Testis (tissue), 3 donors: ENCODE results near the gene CDC23. TPM values are rescaled to one million over a fixed set of nuclear protein-coding genes. Genes with fewer than 3 reads are reported as not detected.

Source experiments
- DNase-seq: peaks from one replicate; pipeline ENCODE4 v3.0.0-alpha.2; 2019
- H3K27ac ChIP-seq, 2 donors: fragments of 200-600 bp; sonication (generic); one replicate each; pipeline ENCODE4 v1.5.1; 2019
- H3K27me3 ChIP-seq: fragments of 200-600 bp; sonication (generic); one replicate; pipeline ENCODE4 v1.5.1; 2019
- H3K36me3 ChIP-seq: fragments of 200-600 bp; sonication (generic); one replicate; pipeline ENCODE4 v1.5.1; 2017; ENCODE audit warnings: low read depth; ENCODE audit errors: missing control alignments
- H3K4me1 ChIP-seq: fragments of 200-600 bp; sonication (generic); one replicate; pipeline ENCODE4 v1.5.1; 2019
- H3K4me3 ChIP-seq, 2 donors: fragments of 200-600 bp; sonication (generic); one replicate each; pipeline ENCODE4 v1.5.1; 2017 to 2019
- H3K9me3 ChIP-seq: fragments of 200-600 bp; sonication (generic); one replicate; pipeline ENCODE4 v1.5.1; 2017
- CTCF ChIP-seq, 3 experiments: fragments of 450-650 bp in 2 of 3; fragments of 200-600 bp in 1 of 3; sonication (generic) in 1 of 3; IDR thresholded peaks; one replicate each; pipeline ENCODE4 v1.5.1; 2016 to 2019; ENCODE audit warnings: antibody characterized with exemption in 3 of 3, mild to moderate bottlenecking in 2 of 3, moderate library complexity in 1 of 3
- POLR2A ChIP-seq: fragments of 450-650 bp; IDR thresholded peaks from one replicate; pipeline ENCODE4 v1.6.1; 2017; ENCODE audit warnings: antibody characterized with exemption, mild to moderate bottlenecking, moderate library complexity
- WGBS, 2 donors: methylation state at CpG; one replicate each; pipeline ENCODE4 v1.1.5; 2018; 5-methylcytosine and 5-hydroxymethylcytosine counted together
- intact Hi-C: fragments of 100-400 bp; cut with DNase I; formaldehyde crosslinking; loops from one replicate; pipeline ENCODE4 v1.15.1; 2023; ENCODE audit warnings: low total_unique reads
- polyA plus RNA-seq: library from polyadenylated mRNA; stranded (reverse); fragments of 350-450 nt; fragmentation: Illumina TruSeq; extraction: RNeasy Lipid Tissue Mini Kit (QIAGEN cat#74804); gene quantifications from one replicate; pipeline ENCODE4 v1.2.3, GENCODE V29; 2014; ENCODE audit warnings: low read depth, low replicate concordance; ENCODE audit not compliant: insufficient read depth
- total RNA-seq, 2 donors: library from RNA; depleted of rRNA; stranded (reverse); fragments of >200 nt; gene quantifications; one replicate each; pipeline ENCODE4 v1.2.3, GENCODE V29; 2016

Gene CDC23
- total and polyA plus RNA-seq, 3 donors from 2014 or later, result 29.5 to 31.3 (median 30.5) TPM

- peak overlapping the region in 1 of 2 donors; percentile 19 for H3K27ac ChIP-seq
- 2 to 5% methylated on average over 30 to 64 of the region's 67 CpGs for WGBS, 2 donors
- intact Hi-C loops, result no loop called here
These were observed 28.8 kb upstream of the CDC23 start for GRCh38 chr5:138241688-138242571.

GRCh38 chr5:138240650-138241385 is 27.7 kb upstream of the CDC23 start:
- 53 to 62% methylated on average over 3 of the region's 3 CpGs for WGBS, 2 donors
- no peaks in the 10 kb centered on the region for H3K36me3 ChIP-seq
- no peak overlapping the region for H3K27ac ChIP-seq
- H3K27me3 ChIP-seq, result no peaks in the 10 kb centered on the region
- no peak for TF ChIP-seq CTCF (IDR thresholded peaks at IDR 0.05)
- TF ChIP-seq POLR2A, result no peak
- no peak overlapping the region for H3K4me3 ChIP-seq
- DNase-seq, result no peak
- H3K9me3 ChIP-seq, result no peaks in the 10 kb centered on the region
- intact Hi-C loops, result no loop called here
- H3K4me1 ChIP-seq, result peaks cover 5% of the 10 kb centered on the region

More at GRCh38 chr5:138241688-138242571, 28.8 kb upstream of the CDC23 start:
- TF ChIP-seq CTCF (IDR thresholded peaks at IDR 0.05), result no peak
- no peak for TF ChIP-seq POLR2A
- Histone ChIP-seq H3K27me3 (no peaks in the 10 kb centered on the region), H3K4me1 (peaks cover 5% of the 10 kb centered on the region), H3K9me3 (no peaks in the 10 kb centered on the region), H3K36me3 (no peaks in the 10 kb centered on the region), H3K4me3 (peak overlapping the region; percentile 53 to 67)
- peak; percentile 31 for DNase-seq

DNA sequence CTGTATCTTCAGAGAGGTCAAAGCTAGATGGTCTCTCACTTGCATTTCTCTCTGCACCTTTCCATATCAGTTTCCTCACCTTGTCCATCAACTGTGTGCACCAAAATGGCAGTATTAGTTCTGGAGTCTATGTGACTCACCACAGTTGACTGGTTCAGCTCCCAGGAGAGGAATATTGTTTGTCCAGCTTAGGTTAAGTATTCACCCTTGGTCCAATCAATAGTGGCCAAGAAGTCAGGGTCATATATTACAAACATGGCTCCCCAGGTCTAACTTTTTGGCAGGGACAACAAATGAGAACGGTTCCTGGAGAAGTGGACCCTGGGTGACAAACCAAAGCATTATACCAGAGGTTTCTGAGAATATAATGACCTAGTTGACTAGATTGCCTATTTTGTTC is 24.9 kb upstream of the CDC23 start:
- WGBS, 2 donors, result 96 to 100% methylated on average over 1 of the region's 1 CpG
- intact Hi-C loops, result no loop called here

GRCh38 chr5:138234651-138235050 is 21.5 kb upstream of the CDC23 start:
- no peak for DNase-seq
- intact Hi-C loops, result no loop called here
- Histone ChIP-seq H3K4me3 (no peak overlapping the region), H3K9me3 (no peaks in the 10 kb centered on the region), H3K27me3 (no peaks in the 10 kb centered on the region), H3K4me1 (peaks cover 9% of the 10 kb centered on the region), H3K27ac (no peak overlapping the region), H3K36me3 (no peaks in the 10 kb centered on the region)
- TF ChIP-seq CTCF (IDR thresholded peaks at IDR 0.05) (no peak), POLR2A (no peak)
- WGBS, 2 donors, result 81 to 83% methylated on average over 2 of the region's 2 CpGs

More for the DNA sequence above, 24.9 kb upstream of the CDC23 start:
- Histone ChIP-seq H3K27me3 (no peaks in the 10 kb centered on the region), H3K9me3 (no peaks in the 10 kb centered on the region), H3K27ac (no peak overlapping the region), H3K4me1 (peaks cover 5% of the 10 kb centered on the region), H3K36me3 (no peaks in the 10 kb centered on the region), H3K4me3 (no peak overlapping the region)
- no peak for DNase-seq
- TF ChIP-seq CTCF (IDR thresholded peaks at IDR 0.05) (no peak), POLR2A (no peak)
